IMR-90 (cell line): Measurements from ENCODE around the gene HES4. TPM values are rescaled to one million over a fixed set of nuclear protein-coding genes. Genes with fewer than 3 reads are reported as not detected.

Experiments used
- ATAC-seq: fragments of 200-7000 bp; cut with Tn5 transposase; 2 replicates; pipeline ENCODE4 v1.9.1; 2020; ENCODE audit warnings: low read depth, mild to moderate bottlenecking, moderate library complexity
- BruUV-seq: library from RNA; stranded (reverse); fragments of 400-500 nt; replicated peaks from 2 replicates; lab custom pipeline; 2021; lab: Mats Ljungman, UMichigan
- CTCF ChIA-PET: fragments of 300-600 bp; formaldehyde crosslinking; extraction: SDS; loops from one replicate; lab custom pipeline; 2021; ENCODE audit warnings: antibody characterized with exemption; lab: Yijun Ruan, JAX
- POLR2A ChIA-PET: fragments of 300-600 bp; sonication (Branson Sonifier 250); formaldehyde crosslinking; loops from one replicate; lab custom pipeline; 2022; ENCODE audit warnings: antibody characterized with exemption; ENCODE audit not compliant: unreplicated experiment; lab: Charles Lee
- DNase-seq: peaks from one replicate; pipeline ENCODE4 v3.0.0; 2013
- H2AFZ ChIP-seq: replicated peaks from 2 replicates; pipeline ENCODE3; 2013; ENCODE audit warnings: low read length, mild to moderate bottlenecking; ENCODE audit not compliant: poor library complexity
- H2AK5ac ChIP-seq: 2 replicates; pipeline ENCODE4 v1.6.1; 2013; ENCODE audit warnings: low read depth, low read length, inconsistent platforms
- H2AK9ac ChIP-seq: replicated peaks from 2 replicates; pipeline ENCODE3; 2013; ENCODE audit warnings: mild to moderate bottlenecking, low read depth, low read length, moderate library complexity; ENCODE audit not compliant: poor library complexity
- H2BK120ac ChIP-seq: 2 replicates; pipeline ENCODE4 v1.6.1; 2013; ENCODE audit warnings: low read depth, low read length, inconsistent platforms
- H2BK15ac ChIP-seq: 3 replicates; pipeline ENCODE4 v1.6.1; 2013; ENCODE audit warnings: low read depth, low read length, inconsistent platforms
- H2BK20ac ChIP-seq: 2 replicates; pipeline ENCODE4 v1.6.1; 2013; ENCODE audit warnings: low read depth, mild to moderate bottlenecking, inconsistent platforms, low read length, moderate library complexity
- H2BK5ac ChIP-seq: 2 replicates; pipeline ENCODE4 v1.6.1; 2013; ENCODE audit warnings: mild to moderate bottlenecking, low read depth, low read length, inconsistent platforms; ENCODE audit not compliant: poor library complexity, severe bottlenecking
- H3K14ac ChIP-seq: replicated peaks from 2 replicates; pipeline ENCODE4 v1.6.1; 2013; ENCODE audit warnings: low read depth, low read length, inconsistent platforms
- H3K18ac ChIP-seq: 2 replicates; pipeline ENCODE4 v1.6.1; 2013; ENCODE audit warnings: low read depth, low read length, control low read depth
- H3K23ac ChIP-seq: 2 replicates; pipeline ENCODE4 v1.6.1; 2013; ENCODE audit warnings: low read depth, low read length, inconsistent platforms
- H3K27ac ChIP-seq: 2 replicates; pipeline ENCODE4 v1.5.1; 2013; ENCODE audit warnings: mild to moderate bottlenecking, control low read depth, low read length; ENCODE audit not compliant: insufficient read depth
- H3K27me3 ChIP-seq: 2 replicates; pipeline ENCODE4 v1.6.1; 2013; ENCODE audit warnings: low read length; ENCODE audit not compliant: control insufficient read depth, insufficient read depth
- H3K36me3 ChIP-seq: 2 replicates; pipeline ENCODE4 v1.6.1; 2013; ENCODE audit warnings: low read length, mixed read lengths; ENCODE audit not compliant: control insufficient read depth, insufficient read depth
- H3K4ac ChIP-seq: 2 replicates; pipeline ENCODE4 v1.6.1; 2013; ENCODE audit warnings: low read depth, low read length, inconsistent platforms
- H3K4me1 ChIP-seq: 2 replicates; pipeline ENCODE4 v1.6.1; 2013; ENCODE audit warnings: low read length, mixed read lengths; ENCODE audit not compliant: control insufficient read depth, insufficient read depth
- H3K4me2 ChIP-seq: 2 replicates; pipeline ENCODE4 v1.6.1; 2013; ENCODE audit warnings: low read depth, mild to moderate bottlenecking, control low read depth, low read length, moderate library complexity
- H3K4me3 ChIP-seq: 2 replicates; pipeline ENCODE4 v1.5.1; 2013; ENCODE audit warnings: low read depth, mild to moderate bottlenecking, control low read depth, low read length, moderate library complexity; ENCODE audit not compliant: insufficient read depth
- H3K56ac ChIP-seq: 2 replicates; pipeline ENCODE4 v1.6.1; 2013; ENCODE audit warnings: low read length, inconsistent platforms; ENCODE audit not compliant: insufficient read depth; ENCODE audit errors: extremely low read depth
- H3K79me1 ChIP-seq, 2 experiments: 2 replicates each; pipeline ENCODE4 v1.6.1; 2013; ENCODE audit warnings: low read length in 2 of 2, inconsistent platforms in 1 of 2, low read depth in 1 of 2
- H3K9ac ChIP-seq: 2 replicates; pipeline ENCODE4 v1.6.1; 2013; ENCODE audit warnings: low read depth, low read length, control low read depth
- H3K9me1 ChIP-seq: 2 replicates; pipeline ENCODE4 v1.6.1; 2013; ENCODE audit warnings: low read length, inconsistent platforms; ENCODE audit not compliant: insufficient read depth
- H3K9me3 ChIP-seq: 2 replicates; pipeline ENCODE4 v1.6.1; 2013; ENCODE audit warnings: low read length; ENCODE audit not compliant: control insufficient read depth, insufficient read depth
- H4K20me1 ChIP-seq: 2 replicates; pipeline ENCODE4 v1.6.1; 2013; ENCODE audit warnings: low read length, inconsistent platforms; ENCODE audit not compliant: insufficient read depth
- H4K5ac ChIP-seq: 2 replicates; pipeline ENCODE4 v1.6.1; 2013; ENCODE audit warnings: mild to moderate bottlenecking, low read depth, low read length, control low read depth
- H4K8ac ChIP-seq, 2 experiments: 2 replicates each; pipeline ENCODE4 v1.6.1; 2013; ENCODE audit warnings: low read depth in 2 of 2, low read length in 2 of 2, control low read depth in 1 of 2, inconsistent platforms in 1 of 2
- H4K91ac ChIP-seq: 2 replicates; pipeline ENCODE4 v1.6.1; 2013; ENCODE audit warnings: low read depth, low read length, inconsistent platforms; ENCODE audit not compliant: insufficient read depth
- CHD1 ChIP-seq: IDR thresholded peaks from 2 replicates; pipeline ENCODE4 v1.6.1; 2012; ENCODE audit warnings: low read depth, low read length, improper control_type of control experiment
- MXI1 ChIP-seq: IDR thresholded peaks from 2 replicates; pipeline ENCODE4 v1.6.1; 2012; ENCODE audit warnings: low read depth, mild to moderate bottlenecking, low read length, moderate library complexity, borderline replicate concordance
- POLR2A ChIP-seq: IDR thresholded peaks from 2 replicates; pipeline ENCODE4 v1.6.1; 2012; ENCODE audit warnings: mild to moderate bottlenecking, low read depth, low read length
- WGBS, 2 experiments: methylation state at CpG; one replicate each; pipeline versions ENCODE4 v1.1.5 to v1.1.7; 2013; ENCODE audit warnings: missing lambda C conversion rate in 2 of 2; ENCODE audit not compliant: insufficient read length in 1 of 2; ENCODE audit errors: extremely low coverage in 2 of 2; 5-methylcytosine and 5-hydroxymethylcytosine counted together
- dilution Hi-C: fragments of 300-500 bp; cut with HindIII; formaldehyde crosslinking; loops from one replicate; pipeline ENCODE4 v1.14.3; 2018; ENCODE audit warnings: low sequenced_read_pairs; ENCODE audit not compliant: unreplicated experiment
- in situ Hi-C: fragments of 300-500 bp; cut with MboI; formaldehyde crosslinking; loops from 3 replicates; pipeline ENCODE4 v1.14.3; 2019; ENCODE audit warnings: low sequenced_read_pairs, inconsistent platforms, mixed read lengths
- intact Hi-C: fragments of 100-400 bp; cut with micrococcal nuclease; formaldehyde crosslinking; loops from 2 replicates; pipeline ENCODE4 v1.10.0; 2022
- polyA plus RNA-seq, 3 experiments: library from polyadenylated mRNA; depleted of rRNA; stranded (reverse); fragments of >200 nt; gene quantifications; 2 replicates each; pipeline ENCODE4 v1.2.3, GENCODE V29; 2012; ENCODE audit warnings: low replicate concordance in 1 of 3
- total RNA-seq: library from RNA; depleted of rRNA; stranded (reverse); fragments of >200 nt; gene quantifications from 2 replicates; pipeline ENCODE4 v1.2.3, GENCODE V29; 2012

HES4 gene
- total and polyA plus RNA-seq, 2 of the 4 experiments (the other 2 are of a cell fraction), result 1.4 to 11.7 TPM

GRCh38 chr1:996851-997712 is 2.8 kb downstream of the HES4 start:
- Histone ChIP-seq H3K4ac (no peak overlapping the region), H2AK9ac (peak overlapping the region; percentile 55), H3K27me3 (no peaks in the 10 kb centered on the region), H4K8ac (no peak overlapping the region), H3K4me2 (no peak overlapping the region), H4K20me1 (peaks cover 6% of the 10 kb centered on the region; the same call in 1 of the 2 replicates), H3K79me1 (peaks cover 3 to 26% of the 10 kb centered on the region in 2 experiments; a peak in 3 of 4 replicates), H3K9me3 (peaks cover 4% of the 10 kb centered on the region), H3K27ac (no peak overlapping the region), H3K4me3 (no peak overlapping the region), H3K9me1 (no peaks in the 10 kb centered on the region), H3K9ac (no peak overlapping the region), H3K18ac (no peak overlapping the region), H3K36me3 (no peaks in the 10 kb centered on the region), H3K4me1 (peaks cover 4% of the 10 kb centered on the region; the same call in 1 of the 2 replicates), H2BK15ac (no peak overlapping the region), H3K56ac (no peak overlapping the region), H3K14ac (no peak overlapping the region; the same call in 1 of the 2 replicates), H2BK120ac (no peak overlapping the region), H4K5ac (no peak overlapping the region), H2AK5ac (no peak overlapping the region), H3K23ac (no peak overlapping the region), H2AFZ (no peak overlapping the region), H2BK5ac (no peak overlapping the region), H2BK20ac (no peak overlapping the region), H4K91ac (no peak overlapping the region)
- ATAC-seq (no peak), DNase-seq (no peak)
- intact Hi-C loops (no loop called here), in situ Hi-C loops (no loop called here), dilution Hi-C loops (no loop called here)
- ChIA-PET CTCF (no interaction called here), POLR2A (no interaction called here)
- no TSS peak for BruUV-seq
- 86% methylated on average over 11 of the region's 24 CpGs; no CpG with 5 or more reads in 1 of the 2 experiments for WGBS, 2 experiments
- TF ChIP-seq MXI1 (no peak), CHD1 (no peak), POLR2A (peak; percentile 46)
